Globus pallidus (tissue), 1 donor: ENCODE data around the gene PIK3R4.

Source experiments
- DNase-seq: peaks from one replicate; pipeline ENCODE4 v3.0.0-alpha.2; 2015; ENCODE audit warnings: low spot score

Gene PIK3R4

GRCh38 chr3:130746246-130747039, at the start of gene PIK3R4:
PIK3R4 (minus strand) TSS chr3:130746829; CDS start chr3:130745218, 1,611 bp downstream.
- DNase-seq: peak; percentile 96

DNA sequence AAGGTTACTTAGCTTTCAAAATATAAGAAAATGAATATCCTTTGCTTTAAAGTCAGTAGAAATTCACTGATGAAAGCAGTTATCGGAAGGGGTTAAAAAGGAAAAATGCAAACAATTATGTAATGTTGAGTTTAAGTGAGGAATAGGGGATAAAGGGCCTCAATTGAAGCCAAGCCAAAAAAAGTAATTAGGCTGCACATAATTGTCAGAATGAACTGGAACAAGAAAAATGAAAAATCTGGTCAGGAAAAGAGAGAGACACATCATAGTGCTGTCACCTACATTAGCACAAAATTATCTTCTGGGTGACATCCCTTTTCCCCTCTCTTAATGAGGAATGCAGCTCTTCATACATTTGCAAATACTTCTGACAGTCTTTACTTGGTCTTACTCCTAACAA, 48.8 kb upstream of the PIK3R4 start:
- no peak for DNase-seq

DNA sequence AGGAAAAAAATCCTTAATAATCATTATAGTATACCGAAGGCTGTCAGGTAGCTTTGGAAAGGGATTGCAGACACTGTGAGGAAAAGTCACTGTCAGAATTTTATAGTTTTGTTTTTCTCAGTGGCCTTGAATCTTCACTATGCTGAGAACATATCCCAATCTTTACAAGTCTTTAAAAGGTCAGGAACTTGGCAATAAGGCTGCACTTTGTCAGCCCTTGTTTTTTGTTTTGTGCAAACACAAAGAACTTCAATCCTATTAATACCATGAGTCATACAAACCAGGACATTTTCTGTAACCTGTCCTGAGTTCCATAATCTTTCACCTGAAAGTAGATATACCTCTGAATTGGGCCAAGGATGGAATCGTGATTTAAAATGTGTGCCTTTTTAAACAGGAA, 45.6 kb upstream of the PIK3R4 start:
- DNase-seq: no peak

- DNase-seq: no peak
These were observed 43.2 kb upstream of the PIK3R4 start for GRCh38 chr3:130789782-130790322.

GRCh38 chr3:130787422-130788068, 40.9 kb upstream of the PIK3R4 start:
- DNase-seq: no peak

DNA sequence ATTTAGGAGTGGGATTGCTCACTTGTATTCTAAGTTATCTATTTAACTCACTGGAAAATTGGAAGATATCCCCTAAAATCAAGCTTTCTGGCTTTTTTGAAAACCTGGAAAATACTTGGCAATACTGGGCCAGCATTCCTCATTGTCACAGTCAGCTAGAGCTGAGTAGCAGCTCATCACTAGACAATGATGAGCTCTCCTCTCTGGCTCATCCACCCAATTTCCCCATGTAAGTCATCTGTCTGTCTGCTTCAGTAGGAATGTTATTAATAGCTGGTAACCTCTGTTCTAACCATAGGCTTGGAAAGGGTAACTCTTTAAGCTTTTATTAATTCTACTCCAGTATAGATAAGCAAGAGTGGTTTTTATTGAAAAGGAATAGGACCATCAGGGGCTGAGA, 39.7 kb upstream of the PIK3R4 start:
- DNase-seq: no peak

- no peak for DNase-seq
These were observed 37.0 kb upstream of the PIK3R4 start for GRCh38 chr3:130783629-130784028.

DNA sequence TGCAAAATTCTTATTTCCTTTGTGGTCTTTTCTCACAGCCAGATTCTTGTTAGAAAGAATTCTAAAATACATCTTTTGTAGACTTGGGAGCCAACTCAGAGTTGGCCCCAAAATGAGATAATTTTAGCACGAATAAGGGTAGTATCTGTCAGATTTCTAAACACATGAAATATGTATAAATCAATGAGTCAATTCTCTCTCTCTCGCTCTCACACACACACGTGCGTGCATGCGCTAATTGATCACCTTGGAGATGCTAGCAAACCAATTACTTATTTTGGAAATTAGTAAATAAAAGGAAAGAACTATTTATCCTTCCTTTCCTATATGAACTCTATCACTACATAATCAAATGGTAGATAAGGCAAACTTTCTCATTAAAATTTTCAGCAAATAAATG, 32.9 kb upstream of the PIK3R4 start:
- DNase-seq: no peak

GRCh38 chr3:130779031-130779430, 32.4 kb upstream of the PIK3R4 start:
- DNase-seq: no peak

- DNase-seq: no peak
These were observed 26.7 kb upstream of the PIK3R4 start for GRCh38 chr3:130773366-130773765.

DNA sequence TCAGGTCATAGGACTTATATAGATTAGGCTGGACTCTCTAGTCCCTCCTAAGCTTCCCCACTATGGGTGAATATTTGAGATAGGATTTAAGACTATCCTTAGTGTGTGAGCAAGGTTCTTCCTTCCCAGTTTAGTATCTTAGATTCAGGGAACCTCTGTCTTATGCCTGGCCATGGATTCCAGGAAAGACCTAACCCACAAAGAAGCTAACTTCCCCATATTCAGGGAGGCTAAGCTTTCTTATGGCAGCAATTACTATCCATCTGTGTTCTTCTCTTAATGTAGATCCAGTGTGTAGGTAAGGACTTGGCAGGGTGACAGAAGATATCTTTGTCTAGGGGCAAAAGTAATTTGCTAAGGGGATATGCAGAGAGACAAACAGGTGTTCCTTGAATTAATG, 25.5 kb upstream of the PIK3R4 start:
- no peak for DNase-seq

GRCh38 chr3:130770644-130771043, 24.0 kb upstream of the PIK3R4 start:
- DNase-seq: no peak

GRCh38 chr3:130761730-130762311, 15.2 kb upstream of the PIK3R4 start:
- DNase-seq: no peak

DNA sequence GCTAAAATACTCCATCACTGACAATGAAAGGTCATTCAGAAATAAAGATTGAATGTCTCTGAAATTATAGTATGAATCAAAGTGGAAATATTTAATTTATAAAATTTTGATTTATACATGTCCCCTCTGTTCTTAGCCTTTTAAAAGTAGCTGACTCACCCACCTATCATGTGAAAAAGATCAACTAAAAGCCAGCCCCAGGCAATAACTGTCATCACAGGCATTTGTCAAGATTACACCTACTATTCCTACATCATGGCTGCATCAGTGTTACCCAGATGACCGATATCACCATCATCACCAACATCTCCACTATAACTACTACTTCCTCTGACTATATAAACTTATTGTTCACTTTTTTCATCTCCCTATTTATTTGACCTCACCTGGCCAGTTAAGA, 14.3 kb upstream of the PIK3R4 start:
- no peak for DNase-seq

DNA sequence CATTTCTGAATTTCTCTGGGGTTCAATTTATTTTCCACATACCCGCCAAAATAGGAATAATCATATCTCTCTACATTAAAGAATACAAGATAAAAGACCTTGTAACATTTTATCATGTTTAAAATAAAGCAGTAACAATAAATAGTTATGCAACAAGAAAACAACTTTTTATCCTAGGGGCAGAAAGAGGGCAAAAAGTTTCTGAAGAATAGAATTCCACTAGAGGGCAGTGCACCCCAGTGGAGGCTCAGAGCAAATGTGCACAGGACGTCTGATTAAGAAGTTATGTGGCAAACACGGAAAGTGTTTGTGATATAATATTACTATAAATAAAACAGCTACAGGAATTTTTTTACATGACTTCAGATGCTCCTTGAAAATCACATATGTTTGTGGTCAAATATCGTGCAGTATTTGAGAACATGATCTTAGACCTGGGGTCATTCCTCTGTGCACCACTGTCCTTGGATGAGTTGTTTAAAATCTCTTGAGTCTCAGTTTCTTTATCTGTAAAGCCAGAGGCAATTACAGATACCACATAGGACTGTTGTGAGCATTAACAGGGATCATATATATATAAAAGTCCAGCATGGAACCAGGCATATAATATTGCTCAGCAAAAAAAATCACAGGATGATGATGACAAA, 13.2 kb upstream of the PIK3R4 start:
- peak; percentile 55 for DNase-seq

GRCh38 chr3:130758624-130759369, 12.2 kb upstream of the PIK3R4 start:
- DNase-seq: no peak

- no peak for DNase-seq
These were observed 11.1 kb upstream of the PIK3R4 start for GRCh38 chr3:130757611-130758150.

DNA sequence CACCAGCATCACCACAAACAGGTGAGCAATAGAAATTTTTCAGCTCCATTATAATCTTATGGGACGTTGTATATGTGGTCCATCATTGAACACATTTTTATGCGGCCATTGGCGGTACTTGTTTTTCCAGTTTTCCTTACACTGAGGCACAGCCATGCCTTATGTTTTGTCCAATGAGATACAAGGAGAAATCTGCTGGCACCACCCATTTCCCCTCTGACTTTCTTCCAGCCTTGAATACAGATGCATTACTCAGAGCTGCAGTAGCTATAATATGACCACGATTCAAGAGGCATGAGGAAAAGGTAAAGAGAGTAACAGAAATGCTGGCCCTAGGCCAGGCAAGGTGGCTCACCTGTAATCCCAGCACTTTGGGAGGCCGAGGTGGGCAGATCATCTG, 9.0 kb upstream of the PIK3R4 start:
- DNase-seq: no peak

DNA sequence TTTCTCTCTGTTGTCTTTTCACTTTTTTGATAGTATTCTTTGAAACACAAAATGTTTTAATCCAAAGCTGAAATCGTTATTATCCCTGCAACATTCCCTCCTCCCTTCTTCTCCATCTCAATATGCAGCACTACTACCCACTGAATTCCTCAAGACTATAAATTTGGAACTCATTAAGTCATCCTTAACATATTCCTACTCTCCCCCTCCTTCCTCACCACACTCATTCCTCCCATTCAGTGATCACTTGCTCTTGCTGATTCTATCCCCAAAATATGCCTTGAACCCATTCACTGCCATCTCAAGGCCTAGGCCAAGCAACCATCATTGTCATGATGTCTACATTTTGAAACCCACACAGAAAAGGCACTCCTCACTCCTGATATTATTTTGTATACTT, 2.4 kb upstream of the PIK3R4 start:
- no peak for DNase-seq

GRCh38 chr3:130748467-130748861, 1.8 kb upstream of the PIK3R4 start:
- DNase-seq: no peak

DNA sequence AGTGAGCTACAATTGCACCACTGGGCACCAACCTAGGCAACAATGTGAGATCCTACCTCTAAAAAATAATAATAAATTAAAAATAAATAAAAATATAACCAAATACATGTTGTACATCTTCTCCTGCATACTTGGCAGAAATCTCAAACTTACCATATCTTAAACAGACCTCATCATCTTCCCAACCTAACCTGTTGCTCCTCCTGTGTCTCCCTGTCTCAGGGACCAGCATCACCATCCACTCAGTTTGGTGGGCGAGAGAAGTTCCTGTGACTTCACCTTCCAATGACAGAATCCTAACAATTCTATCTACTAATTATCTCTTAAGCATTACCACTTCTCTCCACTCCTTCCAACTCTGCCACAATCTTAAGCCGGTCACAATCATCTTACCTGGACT, 3.3 kb downstream of the PIK3R4 start:
- DNase-seq: no peak
